ENCODE measurements around the gene NUTM1.

NUTM1 gene

DNA sequence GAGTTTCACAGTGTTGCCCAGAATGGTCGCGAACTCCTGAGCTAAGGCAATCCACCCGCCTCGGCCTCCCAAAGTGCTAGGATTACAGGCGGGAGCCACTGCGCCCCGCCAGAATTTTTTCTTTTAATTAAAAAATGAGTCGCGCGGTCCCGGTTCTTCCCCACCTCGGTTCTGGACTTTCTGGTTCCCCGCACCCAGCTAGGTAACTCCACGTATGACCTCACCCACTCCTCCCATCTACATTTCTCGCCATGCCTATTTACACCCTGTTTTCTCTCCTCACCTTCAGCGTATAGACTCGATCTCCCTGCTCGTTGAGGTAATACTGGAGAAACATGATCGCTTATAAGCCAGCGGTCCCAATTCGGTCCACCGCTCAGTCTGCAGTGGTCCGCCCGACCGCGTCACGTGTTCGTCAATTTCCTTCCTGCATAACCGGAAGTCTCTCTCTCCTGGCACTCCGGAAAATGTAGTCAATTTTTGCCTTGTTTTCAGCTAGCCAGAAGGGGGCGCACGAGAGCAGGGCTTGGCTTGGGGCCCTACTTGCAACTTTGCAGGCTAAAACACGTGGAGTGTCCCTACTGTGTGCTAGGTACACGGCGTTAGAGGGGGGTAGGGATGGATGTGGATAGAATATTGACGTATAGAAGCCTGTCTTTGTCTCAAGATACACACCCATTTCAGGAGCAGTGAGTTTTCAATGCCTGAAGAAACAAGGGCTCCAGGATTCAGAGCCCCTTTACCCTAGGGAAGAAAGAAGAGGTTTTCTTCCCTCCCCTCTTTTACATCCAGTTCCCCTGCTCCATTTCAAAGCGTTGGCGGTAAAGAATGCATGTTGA lies at the start of gene NUTM1, which contains the start of gene NOP10:
Gene NUTM1, plus strand, starts transcription at position 579 of the 839 bp plus-strand sequence. CDS start 382 bp downstream, outside the sequence.
Gene NOP10, minus strand, starts transcription at position 400 of the 839 bp plus-strand sequence. Its CDS starts 63 bp downstream, at position 337.
- peak; percentile 73 for DNase-seq

DNA sequence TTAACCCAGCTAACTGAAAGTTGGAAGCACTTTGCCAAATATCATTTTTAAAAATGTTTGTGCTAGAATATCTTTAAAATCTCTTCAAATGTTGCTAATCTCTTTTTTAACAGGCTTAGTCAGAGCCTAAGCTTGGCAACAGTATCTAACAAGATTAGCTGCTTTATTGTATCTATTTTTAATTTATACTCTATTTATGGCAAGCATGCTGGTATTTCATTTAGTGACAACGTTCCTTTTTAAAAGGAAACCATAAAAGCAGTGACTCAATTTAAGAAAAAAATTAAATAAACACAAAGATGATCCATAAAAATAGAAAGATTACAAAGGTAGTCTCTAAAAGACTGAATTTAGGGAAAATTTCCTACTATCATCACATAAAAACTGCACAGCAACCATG lies 46.1 kb upstream of the NUTM1 start:
- no peak for DNase-seq

GRCh38 chr15:34301058-34301457 lies 42.1 kb upstream of the NUTM1 start:
- no peak for DNase-seq

DNA sequence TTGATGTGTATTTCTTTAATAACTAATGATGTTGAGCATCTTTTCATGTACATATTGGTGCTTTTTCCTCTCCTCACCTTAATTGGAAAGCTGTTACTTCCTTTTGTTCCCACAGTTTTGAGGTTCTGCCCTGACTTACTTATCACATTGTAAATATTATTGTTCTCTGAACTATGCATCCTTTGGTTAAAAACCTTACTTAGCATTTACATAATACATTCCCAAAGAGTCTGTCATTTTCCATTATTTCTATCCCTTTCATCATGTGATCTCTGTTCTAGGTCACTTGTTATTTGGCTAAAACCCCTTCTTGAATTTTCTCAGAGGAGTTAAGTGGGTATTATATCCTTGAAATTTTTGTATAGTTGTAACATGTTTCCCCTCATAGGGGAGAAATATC lies 38.5 kb upstream of the NUTM1 start:
- DNase-seq = no peak

GRCh38 chr15:34311563-34311962 lies 31.6 kb upstream of the NUTM1 start:
- DNase-seq = no peak

GRCh38 chr15:34314491-34315490 lies 28.3 kb upstream of the NUTM1 start:
- DNase-seq = no peak

GRCh38 chr15:34318277-34319079 lies 24.6 kb upstream of the NUTM1 start:
- no peak for DNase-seq

GRCh38 chr15:34323217-34323616 lies 19.9 kb upstream of the NUTM1 start:
- no peak for DNase-seq

DNA sequence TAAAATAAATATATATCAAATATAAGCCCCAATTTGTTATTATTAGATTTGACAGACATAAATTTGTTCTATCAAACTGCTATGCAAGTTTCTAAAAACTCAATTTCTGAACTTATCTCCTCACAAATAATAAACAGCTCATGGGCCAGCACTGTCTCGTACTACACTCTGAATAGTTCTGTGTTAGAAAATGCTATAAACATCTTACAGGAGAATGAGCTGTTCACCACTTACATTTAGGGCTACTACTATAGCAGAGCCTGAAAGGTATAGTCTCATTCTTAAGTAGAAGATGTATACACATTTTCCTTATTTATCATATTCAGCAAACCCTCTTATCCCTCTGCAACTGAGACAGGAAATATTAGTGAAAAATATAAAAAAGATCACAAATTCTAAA lies 18.2 kb upstream of the NUTM1 start:
- no peak for DNase-seq

DNA sequence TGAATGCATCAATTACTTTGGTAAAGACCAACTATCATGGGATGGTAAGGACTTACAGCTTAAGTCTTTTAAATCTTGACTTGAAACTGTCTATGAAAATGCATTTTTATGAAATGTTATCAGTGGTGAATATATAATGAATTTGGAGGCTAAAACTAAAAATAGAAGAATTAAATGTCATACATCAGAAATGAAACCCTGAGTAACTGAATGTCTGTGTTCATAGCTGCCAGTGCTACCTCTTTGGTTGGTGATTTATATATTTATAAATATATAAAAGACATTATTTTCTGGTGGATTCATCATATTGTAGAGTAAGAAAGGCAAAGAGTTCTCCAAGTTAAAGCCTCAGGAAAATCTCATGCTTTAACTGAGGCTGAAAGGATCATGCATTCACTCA lies 17.7 kb upstream of the NUTM1 start:
- no peak for DNase-seq

GRCh38 chr15:34327906-34328305 lies 15.2 kb upstream of the NUTM1 start:
- DNase-seq = no peak

DNA sequence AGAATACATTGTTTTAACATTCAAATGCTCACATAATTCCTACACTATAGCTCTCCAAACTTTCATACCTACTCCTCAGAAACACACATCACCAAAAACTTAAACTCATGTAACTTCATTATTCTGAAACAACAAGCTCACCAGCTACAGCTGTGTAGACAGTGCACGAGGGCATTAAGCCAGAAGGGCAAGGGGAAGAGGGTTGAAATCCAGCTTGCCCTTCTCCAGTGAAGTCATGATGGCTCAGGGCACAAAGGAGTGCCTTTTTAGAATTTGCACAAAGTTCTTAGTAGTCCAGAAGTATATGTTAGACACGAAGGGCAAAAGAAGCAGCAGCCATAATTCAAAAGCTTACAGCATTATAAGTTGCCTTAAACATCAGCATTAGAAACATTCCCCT lies 14.1 kb upstream of the NUTM1 start:
- no peak for DNase-seq

DNA sequence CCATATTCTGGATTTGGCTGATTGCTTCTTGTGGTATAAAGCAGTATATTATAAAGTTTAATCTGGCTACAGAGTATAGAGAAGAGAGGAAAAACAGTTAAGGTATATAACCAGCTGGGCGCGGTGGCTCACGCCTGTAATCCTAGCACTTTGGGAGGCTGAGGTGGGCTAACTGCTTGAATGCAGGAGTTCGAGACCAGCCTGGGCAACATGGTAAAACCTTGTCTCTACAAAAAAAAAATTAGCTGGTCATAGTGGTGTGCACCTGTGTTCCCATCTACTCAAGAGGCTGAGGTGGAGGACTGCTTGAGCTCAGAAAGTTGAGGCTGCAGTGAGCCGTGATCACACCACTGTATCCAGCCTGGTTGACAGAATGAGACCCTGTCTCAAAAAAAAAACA lies 12.8 kb upstream of the NUTM1 start:
- DNase-seq = no peak

- no peak for DNase-seq
Measured at GRCh38 chr15:34331809-34332208, 11.3 kb upstream of the NUTM1 start.

- DNase-seq = no peak
Measured at GRCh38 chr15:34332553-34333120, 10.5 kb upstream of the NUTM1 start.

DNA sequence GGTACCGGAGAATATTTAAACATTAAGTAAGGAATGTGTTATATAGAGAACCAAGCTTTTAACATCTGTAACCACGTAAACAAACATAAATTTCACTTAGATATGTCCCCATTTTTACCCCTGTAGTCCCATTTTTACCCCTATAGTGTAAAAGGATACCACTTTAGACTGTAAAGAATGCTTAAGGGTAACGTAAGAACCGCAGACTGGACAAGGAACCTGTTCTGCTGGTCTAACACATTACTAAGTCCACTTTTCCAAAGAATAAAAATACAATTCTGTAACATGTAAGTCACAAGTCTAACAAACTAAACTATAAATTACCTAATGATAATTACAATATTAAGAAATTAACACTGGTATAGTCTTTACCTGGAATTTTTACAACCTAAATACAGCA lies 8.4 kb upstream of the NUTM1 start:
- DNase-seq = no peak

GRCh38 chr15:34335176-34336032 lies 7.7 kb upstream of the NUTM1 start:
- DNase-seq = no peak

DNA sequence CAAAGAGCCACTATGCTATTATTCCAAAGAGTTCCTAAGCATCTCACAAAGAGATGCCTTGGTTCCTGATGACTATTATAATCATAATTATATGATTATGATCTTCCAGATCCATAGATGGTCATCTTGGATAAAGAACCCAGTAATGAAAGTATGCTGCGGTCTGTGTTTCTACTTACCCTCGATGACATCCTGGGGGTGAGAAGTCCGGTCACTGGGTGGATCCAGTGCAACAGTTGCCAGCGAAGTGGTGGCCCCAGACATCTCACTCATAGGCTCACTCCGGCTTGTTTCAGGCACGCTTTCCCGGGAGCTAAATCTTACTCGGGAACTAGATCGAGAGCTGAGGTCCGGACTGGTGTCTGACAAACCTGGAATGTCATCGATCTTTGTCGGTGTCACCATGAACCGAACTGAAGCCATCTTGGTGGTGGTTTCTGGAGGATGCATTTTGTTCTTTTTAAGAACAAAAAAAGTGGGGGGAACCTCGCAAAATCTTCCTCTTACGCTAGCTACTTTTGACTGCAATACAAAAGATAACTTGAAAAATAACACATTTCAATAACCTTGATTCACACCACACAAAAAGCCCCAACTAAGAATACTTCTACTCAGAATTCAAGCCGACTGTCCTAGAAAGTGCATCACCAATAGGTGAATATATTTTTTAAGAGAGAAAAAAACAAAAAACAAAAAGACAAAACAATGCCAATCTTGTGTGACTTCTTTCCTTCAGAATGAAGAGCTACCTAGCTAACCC lies 6.7 kb upstream of the NUTM1 start:
- no peak for DNase-seq

- no peak for DNase-seq
Measured at GRCh38 chr15:34336991-34337556, 6.0 kb upstream of the NUTM1 start.

Measured in DMS 273 treated with DMSO at 0.1 percent for 48 hours (cell line).